ENCODE measurements around the gene C2orf66.

DNA sequence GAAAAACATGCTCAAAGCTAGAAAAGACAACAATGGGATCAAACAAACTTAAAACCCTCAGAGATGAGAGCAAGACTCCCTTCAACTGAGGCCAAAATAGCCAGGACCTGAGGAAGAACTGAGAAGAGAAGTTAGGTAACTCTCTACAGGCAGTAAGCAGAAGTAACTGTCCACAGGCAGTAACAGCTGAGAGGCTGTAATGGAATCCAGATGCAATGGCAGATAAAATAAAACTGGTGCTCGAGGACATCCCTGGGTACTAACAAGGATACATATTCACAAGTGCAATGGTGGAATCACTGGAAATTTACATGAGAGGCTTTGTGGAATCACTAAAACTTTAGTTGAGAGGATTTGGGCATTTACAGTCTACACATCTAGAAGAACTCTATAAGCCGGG, 30.4 kb upstream of the C2orf66 start:
- TF ChIP-seq, protein P1, sequence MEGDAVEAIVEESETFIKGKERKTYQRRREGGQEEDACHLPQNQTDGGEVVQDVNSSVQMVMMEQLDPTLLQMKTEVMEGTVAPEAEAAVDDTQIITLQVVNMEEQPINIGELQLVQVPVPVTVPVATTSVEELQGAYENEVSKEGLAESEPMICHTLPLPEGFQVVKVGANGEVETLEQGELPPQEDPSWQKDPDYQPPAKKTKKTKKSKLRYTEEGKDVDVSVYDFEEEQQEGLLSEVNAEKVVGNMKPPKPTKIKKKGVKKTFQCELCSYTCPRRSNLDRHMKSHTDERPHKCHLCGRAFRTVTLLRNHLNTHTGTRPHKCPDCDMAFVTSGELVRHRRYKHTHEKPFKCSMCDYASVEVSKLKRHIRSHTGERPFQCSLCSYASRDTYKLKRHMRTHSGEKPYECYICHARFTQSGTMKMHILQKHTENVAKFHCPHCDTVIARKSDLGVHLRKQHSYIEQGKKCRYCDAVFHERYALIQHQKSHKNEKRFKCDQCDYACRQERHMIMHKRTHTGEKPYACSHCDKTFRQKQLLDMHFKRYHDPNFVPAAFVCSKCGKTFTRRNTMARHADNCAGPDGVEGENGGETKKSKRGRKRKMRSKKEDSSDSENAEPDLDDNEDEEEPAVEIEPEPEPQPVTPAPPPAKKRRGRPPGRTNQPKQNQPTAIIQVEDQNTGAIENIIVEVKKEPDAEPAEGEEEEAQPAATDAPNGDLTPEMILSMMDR (optimal IDR thresholded peaks at IDR 0.05 in 1 of 3, IDR thresholded peaks at IDR 0.05 in 1 of 3, conservative IDR thresholded peaks at IDR 0.05 in 1 of 3; ENCODE audit: extremely low read depth in 1 of 3, insufficient read depth in 2 of 3, low read length in 3 of 3): no peak
- no peak for TF ChIP-seq EZH2 (IDR thresholded peaks at IDR 0.05; ENCODE audit: low read length)

Measured in keratinocyte (primary cell).